Testis (tissue), 2 donors: ENCODE results near the gene SMOC2.

Experiments
- POLR2A ChIP-seq: fragments of 450-650 bp; IDR thresholded peaks from one replicate; pipeline ENCODE4 v1.6.1; 2017; ENCODE audit warnings: antibody characterized with exemption, mild to moderate bottlenecking, moderate library complexity
- TF ChIP-seq, protein P1 (sequence below), 3 experiments: fragments of 450-650 bp in 2 of 3; fragments of 200-600 bp in 1 of 3; sonication (generic) in 1 of 3; IDR thresholded peaks; one replicate each; pipeline ENCODE4 v1.5.1; 2016 to 2019; ENCODE audit warnings: antibody characterized with exemption in 3 of 3, mild to moderate bottlenecking in 2 of 3, moderate library complexity in 1 of 3

DNA sequence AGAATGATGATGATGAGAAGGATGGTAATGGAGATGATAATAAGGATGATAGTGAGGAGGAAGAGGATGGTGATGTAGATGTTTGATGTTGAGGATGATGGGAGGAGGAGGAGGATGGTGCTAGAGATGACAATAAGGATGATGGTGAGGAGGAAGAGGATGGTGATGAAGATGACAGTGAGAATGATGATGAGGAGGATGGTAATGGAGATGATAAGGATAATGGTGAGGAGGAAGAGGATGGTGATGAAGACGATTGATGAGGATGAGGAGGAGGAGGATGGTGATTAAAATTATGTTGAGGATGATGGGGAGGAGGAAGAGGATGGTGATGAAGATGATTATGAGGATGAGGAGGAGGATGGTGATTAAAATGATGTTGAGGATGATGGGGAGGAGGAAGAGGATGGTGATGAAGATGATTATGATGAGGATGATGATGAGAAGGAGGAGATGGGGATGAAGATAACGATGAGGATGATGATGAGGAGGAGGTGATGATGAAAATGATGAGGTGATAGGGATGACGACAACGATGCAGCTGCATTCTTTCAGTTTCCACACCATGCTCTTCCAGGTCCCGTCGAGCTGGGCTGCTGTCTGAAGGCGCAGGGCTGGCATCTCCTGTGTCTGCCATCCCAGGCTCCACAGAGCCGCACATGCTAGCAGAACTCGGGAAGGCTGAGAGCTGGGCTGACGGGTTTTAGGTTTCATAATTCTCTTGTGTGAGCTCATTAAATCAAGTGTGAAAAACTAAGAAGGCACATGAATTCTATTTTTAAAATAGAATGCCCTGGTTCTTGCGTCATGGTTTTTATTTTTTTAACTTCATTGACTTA, 274.9 kb downstream of the SMOC2 start:
- no peak for TF ChIP-seq POLR2A
- TF ChIP-seq, protein P1, sequence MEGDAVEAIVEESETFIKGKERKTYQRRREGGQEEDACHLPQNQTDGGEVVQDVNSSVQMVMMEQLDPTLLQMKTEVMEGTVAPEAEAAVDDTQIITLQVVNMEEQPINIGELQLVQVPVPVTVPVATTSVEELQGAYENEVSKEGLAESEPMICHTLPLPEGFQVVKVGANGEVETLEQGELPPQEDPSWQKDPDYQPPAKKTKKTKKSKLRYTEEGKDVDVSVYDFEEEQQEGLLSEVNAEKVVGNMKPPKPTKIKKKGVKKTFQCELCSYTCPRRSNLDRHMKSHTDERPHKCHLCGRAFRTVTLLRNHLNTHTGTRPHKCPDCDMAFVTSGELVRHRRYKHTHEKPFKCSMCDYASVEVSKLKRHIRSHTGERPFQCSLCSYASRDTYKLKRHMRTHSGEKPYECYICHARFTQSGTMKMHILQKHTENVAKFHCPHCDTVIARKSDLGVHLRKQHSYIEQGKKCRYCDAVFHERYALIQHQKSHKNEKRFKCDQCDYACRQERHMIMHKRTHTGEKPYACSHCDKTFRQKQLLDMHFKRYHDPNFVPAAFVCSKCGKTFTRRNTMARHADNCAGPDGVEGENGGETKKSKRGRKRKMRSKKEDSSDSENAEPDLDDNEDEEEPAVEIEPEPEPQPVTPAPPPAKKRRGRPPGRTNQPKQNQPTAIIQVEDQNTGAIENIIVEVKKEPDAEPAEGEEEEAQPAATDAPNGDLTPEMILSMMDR (IDR thresholded peaks at IDR 0.05): no peak
